Measurements from ENCODE around the gene NEURL3.
"Not testable (repeated sequence)": the region's sequence is repeated elsewhere in the genome, so short reads cannot be mapped to it uniquely, and the experiment has no call there.

NEURL3 gene

GRCh38 chr2:96499061-96499960 lies 5.8 kb downstream of the NEURL3 start:
- Histone ChIP-seq H3K9ac (ENCODE audit: low read length) (no peak overlapping the region), H3K9me2 (replicated peaks; ENCODE audit: insufficient read depth, low read length) (no peaks in the 10 kb centered on the region), H3K27ac (ENCODE audit: low read depth, low read length) (no peak overlapping the region), H3K9me3 (ENCODE audit: insufficient read depth, low read length) (no peaks in the 10 kb centered on the region), H3K4me2 (ENCODE audit: low read depth, low read length, poor library complexity, severe bottlenecking) (no peak overlapping the region), H2AFZ (ENCODE audit: low read depth, low read length, severe bottlenecking) (no peak overlapping the region), H3K36me3 (ENCODE audit: low read length) (no peaks in the 10 kb centered on the region), H3K79me2 (ENCODE audit: insufficient read depth, low read length) (no peaks in the 10 kb centered on the region), H3K27me3 (ENCODE audit: low read length) (no peaks in the 10 kb centered on the region), H3F3A (ENCODE audit: insufficient read depth) (no peaks in the 10 kb centered on the region), H3K4me3 (ENCODE audit: insufficient read depth, low read length, poor library complexity, severe bottlenecking) (no peak overlapping the region), H4K20me1 (ENCODE audit: low read depth, low read length) (no peaks in the 10 kb centered on the region)
- no peak for TF ChIP-seq EZH2phosphoT487 (conservative IDR thresholded peaks at IDR 0.05; ENCODE audit: low read length)
- TF ChIP-seq CTCF (IDR thresholded peaks at IDR 0.05; ENCODE audit: insufficient read depth, low read length, poor library complexity, severe bottlenecking) = no peak

DNA sequence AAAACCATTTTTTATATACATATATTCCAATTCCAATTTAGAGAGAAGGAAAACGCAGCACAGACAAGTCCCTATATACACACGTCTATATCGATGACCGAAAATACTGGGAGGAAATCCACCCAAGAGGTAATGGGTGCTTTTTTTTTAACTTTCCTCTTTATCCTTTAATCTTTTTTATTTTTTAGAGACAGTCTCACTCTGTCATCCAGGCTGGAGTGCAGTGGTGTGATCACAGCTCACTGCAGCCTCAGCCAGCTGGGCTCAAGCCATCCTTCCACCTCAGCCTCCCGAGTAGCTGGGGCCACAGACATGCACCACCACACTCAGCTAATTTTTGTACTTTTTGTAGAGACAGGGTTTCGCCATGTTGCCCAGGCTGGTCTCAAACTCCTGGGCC lies 6.5 kb downstream of the NEURL3 start:
- not testable (repeated sequence) for H3K4me2 ChIP-seq (ENCODE audit: low read depth, low read length, poor library complexity, severe bottlenecking); H4K20me1 ChIP-seq (ENCODE audit: low read depth, low read length); H3K9ac ChIP-seq (ENCODE audit: low read length); H3K79me2 ChIP-seq (ENCODE audit: insufficient read depth, low read length); H3K4me3 ChIP-seq (ENCODE audit: insufficient read depth, low read length, poor library complexity, severe bottlenecking); H3F3A ChIP-seq (ENCODE audit: insufficient read depth); H2AFZ ChIP-seq (ENCODE audit: low read depth, low read length, severe bottlenecking); H3K27ac ChIP-seq (ENCODE audit: low read depth, low read length); H3K9me3 ChIP-seq (ENCODE audit: insufficient read depth, low read length); H3K9me2 ChIP-seq (replicated peaks; ENCODE audit: insufficient read depth, low read length); H3K27me3 ChIP-seq (ENCODE audit: low read length); H3K36me3 ChIP-seq (ENCODE audit: low read length)

DNA sequence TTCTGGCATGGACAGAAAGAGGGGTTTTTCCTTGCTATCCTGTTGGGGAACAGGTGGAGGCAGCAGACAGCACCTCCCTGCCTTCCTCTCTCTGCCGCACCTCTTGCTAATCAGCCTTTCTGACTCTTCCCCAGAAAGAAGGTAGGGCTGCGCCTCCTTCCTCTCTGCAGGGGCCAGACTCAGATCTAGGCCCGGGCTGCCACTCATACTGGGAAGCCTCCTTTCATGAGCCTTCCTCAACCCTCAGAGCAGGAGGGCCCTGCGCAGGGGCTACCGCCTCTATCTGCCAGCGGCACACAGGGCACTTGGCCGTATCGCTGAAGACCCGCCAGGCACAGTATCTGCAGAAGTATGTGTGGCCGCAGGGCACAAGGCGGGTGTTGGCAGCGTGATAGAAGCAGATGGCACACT lies 7.1 kb downstream of the NEURL3 start:
- H3K27me3 ChIP-seq (ENCODE audit: low read length) = no peaks in the 10 kb centered on the region
- TF ChIP-seq EZH2phosphoT487 (conservative IDR thresholded peaks at IDR 0.05; ENCODE audit: low read length) (no peak), CTCF (IDR thresholded peaks at IDR 0.05; ENCODE audit: insufficient read depth, low read length, poor library complexity, severe bottlenecking) (no peak)
- no peaks in the 10 kb centered on the region for H3F3A ChIP-seq (ENCODE audit: insufficient read depth)
- H3K4me2 ChIP-seq (ENCODE audit: low read depth, low read length, poor library complexity, severe bottlenecking) = no peak overlapping the region
- H3K4me3 ChIP-seq (ENCODE audit: insufficient read depth, low read length, poor library complexity, severe bottlenecking) = no peak overlapping the region
- no peak overlapping the region for H2AFZ ChIP-seq (ENCODE audit: low read depth, low read length, severe bottlenecking)
- no peaks in the 10 kb centered on the region for H3K36me3 ChIP-seq (ENCODE audit: low read length)
- no peaks in the 10 kb centered on the region for H3K79me2 ChIP-seq (ENCODE audit: insufficient read depth, low read length)
- no peaks in the 10 kb centered on the region for H3K9me2 ChIP-seq (replicated peaks; ENCODE audit: insufficient read depth, low read length)
- H3K27ac ChIP-seq (ENCODE audit: low read depth, low read length) = no peak overlapping the region
- no peaks in the 10 kb centered on the region for H4K20me1 ChIP-seq (ENCODE audit: low read depth, low read length)
- no peak overlapping the region for H3K9ac ChIP-seq (ENCODE audit: low read length)
- H3K9me3 ChIP-seq (ENCODE audit: insufficient read depth, low read length) = no peaks in the 10 kb centered on the region

DNA sequence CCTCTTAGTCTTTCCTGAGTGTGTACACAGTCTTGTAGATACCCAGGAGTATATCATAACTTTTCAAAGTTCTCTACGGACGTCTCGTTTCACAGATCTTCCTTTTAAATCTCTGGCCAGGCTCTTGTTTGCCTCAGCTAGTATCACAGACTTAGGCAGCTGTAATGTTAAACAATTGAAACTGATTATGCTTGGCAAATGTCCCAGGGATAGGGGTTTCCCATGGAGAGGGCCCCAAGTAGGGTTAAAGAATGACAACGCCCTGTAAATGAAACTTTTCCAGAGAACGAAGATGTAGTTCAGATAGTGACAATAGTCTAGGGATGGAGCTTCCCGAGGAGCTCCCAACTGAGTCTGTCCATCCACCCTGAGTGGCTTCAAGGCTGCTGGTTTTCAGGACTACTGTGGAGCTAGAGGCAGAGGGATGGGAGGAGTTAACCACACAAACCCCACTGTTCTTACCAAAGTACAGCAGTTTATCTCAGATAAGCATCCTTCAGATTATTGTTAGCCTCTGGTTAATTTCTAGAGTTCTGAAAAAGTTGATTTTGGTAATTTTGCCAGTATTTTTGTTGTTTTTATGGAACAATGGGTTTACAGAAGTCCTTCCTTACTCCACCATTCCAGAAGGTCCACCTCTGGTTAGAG lies 9.1 kb downstream of the NEURL3 start:
- Histone ChIP-seq H3K9me2 (replicated peaks; ENCODE audit: insufficient read depth, low read length) (no peaks in the 10 kb centered on the region), H3K9ac (ENCODE audit: low read length) (no peak overlapping the region), H3F3A (ENCODE audit: insufficient read depth) (no peaks in the 10 kb centered on the region), H2AFZ (ENCODE audit: low read depth, low read length, severe bottlenecking) (no peak overlapping the region), H3K27me3 (ENCODE audit: low read length) (no peaks in the 10 kb centered on the region), H3K9me3 (ENCODE audit: insufficient read depth, low read length) (no peaks in the 10 kb centered on the region), H4K20me1 (ENCODE audit: low read depth, low read length) (no peaks in the 10 kb centered on the region), H3K4me2 (ENCODE audit: low read depth, low read length, poor library complexity, severe bottlenecking) (no peak overlapping the region), H3K79me2 (ENCODE audit: insufficient read depth, low read length) (no peaks in the 10 kb centered on the region), H3K36me3 (ENCODE audit: low read length) (no peaks in the 10 kb centered on the region), H3K4me3 (ENCODE audit: insufficient read depth, low read length, poor library complexity, severe bottlenecking) (no peak overlapping the region), H3K27ac (ENCODE audit: low read depth, low read length) (no peak overlapping the region)
- TF ChIP-seq EZH2phosphoT487 (conservative IDR thresholded peaks at IDR 0.05; ENCODE audit: low read length) (no peak), CTCF (IDR thresholded peaks at IDR 0.05; ENCODE audit: insufficient read depth, low read length, poor library complexity, severe bottlenecking) (no peak)

Measured in SU-DHL-6 (cell line).